BJ (cell line): ENCODE data around the gene CHST8. TPM values are rescaled to one million over a fixed set of nuclear protein-coding genes. Genes with fewer than 3 reads are reported as not detected.

Experiments
- CTCF ChIA-PET: fragments of 350-600 bp; formaldehyde crosslinking; extraction: SDS; loops from one replicate; lab custom pipeline; 2021; ENCODE audit warnings: antibody characterized with exemption, inconsistent platforms; lab: Yijun Ruan, JAX
- POLR2A ChIA-PET: fragments of 300-600 bp; sonication (Branson Sonifier 250); formaldehyde crosslinking; extraction: SDS; loops from one replicate; lab custom pipeline; 2021; ENCODE audit warnings: antibody characterized with exemption; lab: Charles Lee
- DNase-seq: peaks from one replicate; pipeline ENCODE4 v3.0.0-alpha.2; 2011; ENCODE audit warnings: low read depth
- H3K27me3 ChIP-seq: 2 replicates; pipeline ENCODE4 v1.6.0; 2011; ENCODE audit warnings: low read length; ENCODE audit not compliant: control insufficient read depth, insufficient read depth
- H3K36me3 ChIP-seq: 2 replicates; pipeline ENCODE4 v1.5.1; 2011; ENCODE audit warnings: low read length; ENCODE audit not compliant: control insufficient read depth, insufficient read depth
- H3K4me3 ChIP-seq: 2 replicates; pipeline ENCODE4 v1.5.1; 2011; ENCODE audit warnings: low read depth, mild to moderate bottlenecking, control low read depth, low read length
- CTCF ChIP-seq: IDR thresholded peaks from 2 replicates; pipeline ENCODE4 v1.5.1; 2011; ENCODE audit warnings: low read depth, mild to moderate bottlenecking, control low read depth, inconsistent platforms, low read length, moderate library complexity; ENCODE audit not compliant: insufficient read depth
- polyA plus RNA-seq: library from polyadenylated mRNA; depleted of rRNA; stranded (reverse); fragments of >200 nt; gene quantifications from 2 replicates; pipeline ENCODE4 v1.2.3, GENCODE V29; 2011

CHST8 gene
- polyA plus RNA-seq, 1 experiment: 0.09 TPM

DNA sequence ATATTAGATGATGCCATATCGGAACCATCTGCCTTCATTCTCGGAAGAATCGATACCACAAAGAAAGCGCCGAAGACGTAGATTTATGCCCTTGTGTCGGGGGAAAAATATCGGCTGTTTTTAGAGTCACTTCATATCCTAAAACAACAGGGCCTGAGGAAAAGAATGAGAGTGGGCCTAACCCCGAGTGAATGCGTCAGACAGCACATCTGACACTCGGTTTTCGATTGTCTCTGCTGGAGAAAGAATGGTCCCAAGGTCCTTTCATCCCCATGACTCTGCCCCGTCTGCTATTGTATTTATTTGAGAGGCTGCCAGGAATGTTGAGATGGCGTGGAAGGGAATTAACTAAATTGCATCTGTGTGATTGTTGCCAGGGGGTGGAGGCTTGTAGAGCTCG lies 46.1 kb downstream of the CHST8 start:
- no peak for TF ChIP-seq CTCF
- ChIA-PET CTCF (no interaction called here), POLR2A (no interaction called here)
- Histone ChIP-seq H3K36me3 (no peaks in the 10 kb centered on the region), H3K27me3 (no peaks in the 10 kb centered on the region), H3K4me3 (no peak overlapping the region)
- no peak for DNase-seq

GRCh38 chr19:33668968-33669367 lies 47.2 kb downstream of the CHST8 start:
- H3K4me3 ChIP-seq: no peak overlapping the region
- TF ChIP-seq CTCF: no peak
- CTCF ChIA-PET: no interaction called here
- H3K36me3 ChIP-seq: no peaks in the 10 kb centered on the region
- H3K27me3 ChIP-seq: no peaks in the 10 kb centered on the region
- POLR2A ChIA-PET: no interaction called here
- no peak for DNase-seq

GRCh38 chr19:33669376-33669775 lies 47.6 kb downstream of the CHST8 start:
- DNase-seq: no peak
- H3K36me3 ChIP-seq: no peaks in the 10 kb centered on the region
- H3K4me3 ChIP-seq: no peak overlapping the region
- no peaks in the 10 kb centered on the region for H3K27me3 ChIP-seq
- no peak for TF ChIP-seq CTCF
- ChIA-PET CTCF (no interaction called here), POLR2A (no interaction called here)

GRCh38 chr19:33670398-33670797 lies 48.6 kb downstream of the CHST8 start:
- ChIA-PET CTCF (interaction anchor here (0.6 kb wide), 1 partner anchor 104 kb away, joined by 4 read pairs; no protein-coding TSS in a partner anchor), POLR2A (no interaction called here)
- Histone ChIP-seq H3K36me3 (no peaks in the 10 kb centered on the region), H3K4me3 (no peak overlapping the region), H3K27me3 (no peaks in the 10 kb centered on the region)
- DNase-seq: no peak
- no peak for TF ChIP-seq CTCF

- H3K27me3 ChIP-seq: no peaks in the 10 kb centered on the region
- ChIA-PET POLR2A (no interaction called here), CTCF (no interaction called here)
- H3K36me3 ChIP-seq: no peaks in the 10 kb centered on the region
- no peak for DNase-seq
- TF ChIP-seq CTCF: no peak
- H3K4me3 ChIP-seq: no peak overlapping the region
Observed at GRCh38 chr19:33671211-33671610, 49.5 kb downstream of the CHST8 start.
